Measurements from ENCODE around the gene CHEK2. TPM values are rescaled to one million over a fixed set of nuclear protein-coding genes. Genes with fewer than 3 reads are reported as not detected.
"Not testable (repeated sequence)": the region's sequence is repeated elsewhere in the genome, so short reads cannot be mapped to it uniquely, and the experiment has no call there.

CHEK2 gene
- total RNA-seq, 6 experiments from 2014 or later: 10.2 to 17.7 (median 14.9) TPM

GRCh38 chr22:28702891-28703290, 38.7 kb downstream of the CHEK2 start:
- Mint-ChIP-seq H3K27me3 (ENCODE audit: insufficient read depth) (no peaks in the 10 kb centered on the region; the same call in none of the 2 replicates), H3K27ac (no peak overlapping the region), H3K36me3 (ENCODE audit: low read depth) (0 out of 2 replicates have a peak, but pooled peaks cover 10% of the 10 kb centered on the region), H3K4me1 (ENCODE audit: low read depth) (no peaks in the 10 kb centered on the region), H3K4me3 (no peak overlapping the region), H3K9me3 (no peaks in the 10 kb centered on the region)
- no peak for TF ChIP-seq CTCF (IDR thresholded peaks at IDR 0.05)
- DNase-seq: no peak

DNA sequence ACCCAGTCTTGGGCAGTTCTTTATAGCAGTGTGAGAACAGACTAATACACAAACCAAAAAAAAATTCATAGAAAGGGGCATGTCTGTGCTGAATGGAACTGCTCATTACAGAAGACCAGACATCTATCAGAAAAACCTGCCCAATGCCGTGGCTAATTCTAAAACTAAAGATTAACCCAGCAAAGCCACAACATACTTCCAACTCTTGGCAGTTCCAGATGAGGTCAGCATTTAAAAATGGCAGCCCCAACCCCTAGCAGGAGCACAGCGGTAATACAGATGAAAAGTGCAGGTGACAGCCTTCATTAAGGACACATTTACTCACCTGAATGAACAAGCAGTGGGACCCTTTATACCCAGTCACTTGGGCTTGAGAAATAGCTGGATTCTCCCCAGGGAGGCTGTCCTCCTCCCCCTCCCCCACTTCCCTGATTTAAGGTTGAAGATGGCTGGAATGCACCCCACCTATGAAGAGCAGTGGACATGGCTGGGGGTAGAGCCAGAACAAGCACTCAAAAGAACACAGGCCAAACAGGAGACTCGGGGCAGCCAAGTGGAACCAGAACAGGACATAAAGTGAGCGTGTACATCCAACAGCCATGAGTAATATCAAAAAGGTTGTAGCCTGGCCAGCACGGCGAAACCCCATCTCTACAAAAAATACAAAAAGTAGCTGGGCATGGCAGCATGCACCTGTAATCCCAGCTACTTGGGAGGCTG, 48.4 kb downstream of the CHEK2 start:
- H3K27me3 Mint-ChIP-seq (ENCODE audit: insufficient read depth); DNase-seq; H3K9me3 Mint-ChIP-seq; H3K4me3 Mint-ChIP-seq; H3K4me1 Mint-ChIP-seq (ENCODE audit: low read depth); H3K27ac Mint-ChIP-seq: not testable (repeated sequence)
- H3K36me3 Mint-ChIP-seq (ENCODE audit: low read depth): peaks cover 14% of the 10 kb centered on the region

DNA sequence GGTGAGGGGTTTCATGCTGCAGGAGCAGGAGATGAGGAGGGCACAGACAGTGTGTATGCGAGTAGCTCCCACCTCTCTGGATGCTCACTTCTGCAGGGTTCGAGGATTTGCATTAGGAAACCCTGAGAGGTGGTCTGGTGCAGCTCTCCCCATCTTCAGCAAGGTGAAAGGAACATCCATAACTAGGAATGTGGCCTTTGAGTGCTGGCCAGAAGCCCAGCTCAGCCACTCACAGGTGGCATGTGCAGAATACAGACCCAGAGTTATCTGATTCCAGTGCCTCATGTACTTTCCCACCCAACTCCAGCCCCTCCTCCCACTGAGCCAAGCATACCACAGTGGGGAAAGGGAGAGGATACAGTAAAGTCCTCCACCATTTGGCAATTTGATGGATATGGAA, 51.8 kb downstream of the CHEK2 start:
- H3K4me3 Mint-ChIP-seq; H3K27me3 Mint-ChIP-seq (ENCODE audit: insufficient read depth); H3K27ac Mint-ChIP-seq; H3K9me3 Mint-ChIP-seq; H3K4me1 Mint-ChIP-seq (ENCODE audit: low read depth); DNase-seq: not testable (repeated sequence)
- peaks cover 21% of the 10 kb centered on the region for H3K36me3 Mint-ChIP-seq (ENCODE audit: low read depth)

DNA sequence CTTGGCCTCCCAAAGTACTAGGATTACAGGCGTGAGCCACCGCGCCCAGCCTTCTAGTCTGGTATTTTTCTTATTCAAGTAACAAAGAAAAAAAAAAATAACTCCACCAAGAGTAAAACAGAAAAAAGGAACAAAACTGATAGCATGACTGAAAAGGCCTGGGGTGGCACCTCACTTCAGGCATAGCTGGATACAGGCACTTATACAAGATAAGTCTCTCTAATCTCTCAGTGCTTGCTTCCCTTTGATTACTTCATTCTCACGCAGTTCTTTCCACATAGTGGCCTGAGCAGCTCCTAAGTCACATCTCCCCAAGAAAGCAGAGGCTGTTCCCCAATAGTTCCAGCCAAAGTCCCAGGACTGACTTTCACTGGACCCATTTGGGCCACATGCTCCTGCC, 58.7 kb downstream of the CHEK2 start:
- not testable (repeated sequence) for H3K4me1 Mint-ChIP-seq (ENCODE audit: low read depth); H3K36me3 Mint-ChIP-seq (ENCODE audit: low read depth); H3K27me3 Mint-ChIP-seq (ENCODE audit: insufficient read depth); H3K27ac Mint-ChIP-seq; H3K9me3 Mint-ChIP-seq; DNase-seq; H3K4me3 Mint-ChIP-seq

- not testable (repeated sequence) for H3K4me1 Mint-ChIP-seq (ENCODE audit: low read depth); H3K4me3 Mint-ChIP-seq; DNase-seq; H3K36me3 Mint-ChIP-seq (ENCODE audit: low read depth); H3K9me3 Mint-ChIP-seq; H3K27me3 Mint-ChIP-seq (ENCODE audit: insufficient read depth); H3K27ac Mint-ChIP-seq
These were observed 60.7 kb downstream of the CHEK2 start for GRCh38 chr22:28680813-28681490.

DNA sequence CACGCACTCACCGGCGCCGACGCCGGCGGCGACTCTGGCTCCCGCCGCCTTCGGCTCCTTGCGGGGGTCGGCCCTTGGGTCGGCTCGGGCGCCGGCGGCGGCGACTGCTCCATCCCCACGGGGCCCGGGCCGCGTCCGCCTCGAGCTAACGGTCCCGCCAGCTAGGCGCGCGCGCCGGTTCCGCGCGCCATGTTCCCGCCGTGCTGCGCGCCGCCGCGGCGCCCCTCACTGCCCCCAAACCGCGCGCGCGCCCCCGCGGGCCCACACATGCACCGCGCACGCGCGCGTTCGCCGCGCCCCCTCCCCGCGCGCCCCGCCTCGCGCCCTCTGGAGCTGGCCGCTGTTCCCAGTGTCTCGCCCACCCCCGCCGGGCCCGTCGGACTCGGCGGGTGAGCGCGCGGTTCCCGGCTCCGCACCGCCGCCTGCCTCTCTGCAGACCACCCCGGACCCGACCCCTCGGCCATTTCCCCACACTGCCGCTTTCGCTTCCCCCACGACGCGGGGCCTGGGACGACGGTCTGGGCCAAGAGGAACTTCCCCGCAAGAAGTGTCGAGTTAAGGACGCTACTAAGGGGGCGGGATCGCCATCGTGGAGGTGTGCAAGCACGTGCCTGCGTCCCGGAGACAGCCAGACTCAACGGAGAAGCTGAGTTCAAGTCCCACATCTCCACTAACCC, 61.9 kb downstream of the CHEK2 start, which contains the start of gene TTC28:
TSS of gene TTC28 (minus strand) at position 230 of the 677 bp plus-strand sequence. CDS start at position 113, 117 bp downstream.
- not testable (repeated sequence) for H3K27me3 Mint-ChIP-seq (ENCODE audit: insufficient read depth); H3K36me3 Mint-ChIP-seq (ENCODE audit: low read depth); H3K4me1 Mint-ChIP-seq (ENCODE audit: low read depth); H3K9me3 Mint-ChIP-seq
- H3K27ac Mint-ChIP-seq: peak within 1 kb of the TSS; percentile 66
- peak; percentile 35 for DNase-seq
- H3K4me3 Mint-ChIP-seq: peak within 1 kb of the TSS; percentile 89

DNA sequence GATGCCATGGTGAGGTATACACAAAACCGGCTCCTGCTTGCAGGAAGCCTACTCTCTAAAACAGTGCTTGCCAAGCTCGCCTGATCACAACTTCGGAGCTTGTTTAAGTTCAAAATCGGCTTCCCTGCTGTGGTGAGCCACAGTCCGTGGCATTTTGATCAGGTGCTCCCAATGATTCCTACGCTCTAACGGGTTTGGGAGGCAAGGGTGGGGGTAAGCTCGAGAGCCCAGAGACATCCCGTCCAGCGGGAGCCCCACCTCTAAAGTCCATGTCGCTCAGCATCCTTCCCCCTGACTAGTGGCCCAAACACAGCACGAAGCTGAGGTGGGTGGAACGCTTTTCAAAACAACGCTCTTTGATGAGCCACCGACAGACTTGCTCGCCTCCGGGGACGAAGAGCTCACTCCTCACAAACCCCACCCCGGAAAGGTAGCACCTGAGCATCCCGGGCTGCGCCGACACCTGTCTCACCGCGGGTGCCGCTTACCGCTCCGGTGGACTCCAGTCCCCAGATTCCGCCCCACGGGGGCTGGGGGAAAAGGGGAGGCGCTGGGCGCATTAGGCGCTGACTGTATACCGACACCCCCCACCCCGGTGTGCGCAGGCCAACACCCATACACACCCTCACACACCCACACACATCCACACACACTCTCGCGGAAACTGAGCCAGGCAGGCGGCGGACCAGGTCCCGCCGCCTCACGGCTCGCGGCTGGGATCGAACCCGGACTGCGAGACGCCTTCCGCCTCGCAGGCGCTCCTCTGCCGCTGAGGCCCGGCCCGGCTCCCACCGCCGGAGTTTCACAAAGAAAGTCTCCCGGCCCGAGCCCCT, 62.6 kb downstream of the CHEK2 start:
- not testable (repeated sequence) for H3K36me3 Mint-ChIP-seq (ENCODE audit: low read depth); H3K27me3 Mint-ChIP-seq (ENCODE audit: insufficient read depth); DNase-seq; H3K9me3 Mint-ChIP-seq
- Mint-ChIP-seq H3K4me1 (ENCODE audit: low read depth) (peaks cover 11% of the 10 kb centered on the region), H3K27ac (peak overlapping the region; percentile 57), H3K4me3 (peak overlapping the region; percentile 87)

DNA sequence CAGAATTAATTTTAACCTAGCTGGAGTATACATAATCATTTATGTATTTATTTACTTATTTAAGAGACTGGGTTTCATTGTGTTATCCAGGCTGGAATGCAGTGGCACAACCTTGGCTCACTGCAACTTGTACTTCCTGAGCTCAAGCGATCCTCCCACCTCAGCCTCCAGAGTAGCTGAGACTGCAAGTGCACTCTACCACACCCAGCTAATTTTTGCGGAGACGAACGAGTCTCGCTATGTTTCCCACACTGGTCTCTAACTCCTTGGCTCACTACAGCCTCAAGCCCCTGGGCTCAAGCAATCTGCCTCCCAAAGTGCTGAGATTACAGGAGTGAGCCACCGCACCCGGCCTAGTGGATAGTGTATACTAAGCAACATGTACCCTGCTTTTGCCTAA, 63.5 kb downstream of the CHEK2 start:
- not testable (repeated sequence) for H3K27me3 Mint-ChIP-seq (ENCODE audit: insufficient read depth); H3K36me3 Mint-ChIP-seq (ENCODE audit: low read depth); H3K27ac Mint-ChIP-seq; H3K9me3 Mint-ChIP-seq; DNase-seq
- Mint-ChIP-seq H3K4me1 (ENCODE audit: low read depth) (peaks cover 19% of the 10 kb centered on the region), H3K4me3 (peak overlapping the region; percentile 87; the same call in 1 of the 2 replicates)

Measured in HFFc6 (cell line).